ENCODE results near the gene G6PC1.
"Not testable (repeated sequence)": the region's sequence is repeated elsewhere in the genome, so short reads cannot be mapped to it uniquely, and the experiment has no call there.

Gene G6PC1

GRCh38 chr17:42900460-42901331 is at the start of gene G6PC1:
Gene G6PC1 (plus strand): TSS chr17:42900799. CDS start chr17:42900877, 78 bp downstream.
- DNase-seq (ENCODE audit: low read depth in 2 of 2) = no peak

GRCh38 chr17:42850954-42851353 is 49.6 kb upstream of the G6PC1 start, which contains the start of gene AOC3:
Gene AOC3 (plus strand): TSS chr17:42851199. CDS start chr17:42851344, 145 bp downstream.
- DNase-seq (ENCODE audit: low read depth in 2 of 2) = no peak

GRCh38 chr17:42851371-42852240 is 49.0 kb upstream of the G6PC1 start:
- not testable (repeated sequence) for DNase-seq (ENCODE audit: low read depth in 2 of 2)

GRCh38 chr17:42852351-42852750 is 48.2 kb upstream of the G6PC1 start:
- DNase-seq (ENCODE audit: low read depth in 2 of 2) = no peak

- DNase-seq (ENCODE audit: low read depth in 2 of 2) = no peak
Measured at GRCh38 chr17:42853004-42853403, 47.6 kb upstream of the G6PC1 start.

GRCh38 chr17:42853597-42853967 is 47.0 kb upstream of the G6PC1 start:
- DNase-seq (ENCODE audit: low read depth in 2 of 2) = no peak

- no peak for DNase-seq (ENCODE audit: low read depth in 2 of 2)
Measured at GRCh38 chr17:42853968-42854790, 46.4 kb upstream of the G6PC1 start.

GRCh38 chr17:42855048-42855596 is 45.5 kb upstream of the G6PC1 start:
- DNase-seq (ENCODE audit: low read depth in 2 of 2) = no peak

GRCh38 chr17:42856093-42856492 is 44.5 kb upstream of the G6PC1 start:
- DNase-seq (ENCODE audit: low read depth in 2 of 2) = not testable (repeated sequence)

- not testable (repeated sequence) for DNase-seq (ENCODE audit: low read depth in 2 of 2)
Measured at GRCh38 chr17:42856516-42856915, 44.1 kb upstream of the G6PC1 start.

GRCh38 chr17:42857389-42857788 is 43.2 kb upstream of the G6PC1 start:
- no peak for DNase-seq (ENCODE audit: low read depth in 2 of 2)

GRCh38 chr17:42865638-42866094 is 34.9 kb upstream of the G6PC1 start:
- no peak for DNase-seq (ENCODE audit: low read depth in 2 of 2)

GRCh38 chr17:42866216-42866615 is 34.4 kb upstream of the G6PC1 start:
- no peak for DNase-seq (ENCODE audit: low read depth in 2 of 2)

GRCh38 chr17:42866631-42867575 is 33.7 kb upstream of the G6PC1 start:
- DNase-seq (ENCODE audit: low read depth in 2 of 2) = no peak

GRCh38 chr17:42867694-42868261 is 32.8 kb upstream of the G6PC1 start:
- not testable (repeated sequence) for DNase-seq (ENCODE audit: low read depth in 2 of 2)

- no peak for DNase-seq (ENCODE audit: low read depth in 2 of 2)
Measured at GRCh38 chr17:42868338-42868737, 32.3 kb upstream of the G6PC1 start.

- no peak for DNase-seq (ENCODE audit: low read depth in 2 of 2)
Measured at GRCh38 chr17:42871647-42872046, 29.0 kb upstream of the G6PC1 start.

- DNase-seq (ENCODE audit: low read depth in 2 of 2) = no peak
Measured at GRCh38 chr17:42872251-42872965, 28.2 kb upstream of the G6PC1 start.

GRCh38 chr17:42873315-42873714 is 27.3 kb upstream of the G6PC1 start:
- no peak for DNase-seq (ENCODE audit: low read depth in 2 of 2)
